MCF 10A (cell line): ENCODE results near the gene ESRRB. TPM values are rescaled to one million over a fixed set of nuclear protein-coding genes. Genes with fewer than 3 reads are reported as not detected.

Experiments
- BruUV-seq: library from RNA; stranded (reverse); fragments of 400-500 nt; replicated peaks from 2 replicates; lab custom pipeline; 2021; lab: Mats Ljungman, UMichigan
- CTCF ChIA-PET: fragments of 300-600 bp; sonication (Branson Sonifier 250); formaldehyde crosslinking; extraction: SDS; loops from one replicate; lab custom pipeline; 2021; ENCODE audit warnings: antibody characterized with exemption, inconsistent platforms; lab: Yijun Ruan, JAX
- POLR2A ChIA-PET: fragments of 300-600, 350-650 bp; sonication (Branson Sonifier 250); formaldehyde crosslinking; extraction: SDS; loops from one replicate; lab custom pipeline; 2020; ENCODE audit warnings: antibody characterized with exemption, inconsistent platforms; lab: Yijun Ruan, JAX
- DNase-seq: peaks from one replicate; pipeline ENCODE4 v3.0.0-alpha.2; 2018; ENCODE audit not compliant: unreplicated experiment
- H3K27ac Mint-ChIP-seq: one replicate; pipeline ENCODE4 v1.8.0; 2022; ENCODE audit warnings: mild to moderate bottlenecking, low read depth, mixed read lengths; ENCODE audit not compliant: unreplicated experiment
- H3K27me3 Mint-ChIP-seq: one replicate; pipeline ENCODE4 v1.8.0; 2022; ENCODE audit warnings: mixed read lengths; ENCODE audit not compliant: insufficient read depth, unreplicated experiment
- H3K36me3 Mint-ChIP-seq: one replicate; pipeline ENCODE4 v1.8.0; 2022; ENCODE audit warnings: mild to moderate bottlenecking, moderate library complexity, mixed read lengths; ENCODE audit not compliant: insufficient read depth, unreplicated experiment
- H3K4me1 Mint-ChIP-seq: one replicate; pipeline ENCODE4 v1.8.0; 2022; ENCODE audit warnings: mixed read lengths; ENCODE audit not compliant: insufficient read depth, unreplicated experiment
- H3K4me3 Mint-ChIP-seq: one replicate; pipeline ENCODE4 v1.8.0; 2022; ENCODE audit warnings: mild to moderate bottlenecking, moderate library complexity, mixed read lengths; ENCODE audit not compliant: unreplicated experiment
- H3K9me3 Mint-ChIP-seq: one replicate; pipeline ENCODE4 v1.8.0; 2022; ENCODE audit warnings: mixed read lengths; ENCODE audit not compliant: unreplicated experiment
- intact Hi-C: fragments of 100-400 bp; cut with micrococcal nuclease; formaldehyde crosslinking; loops from 2 replicates; pipeline ENCODE4 v1.14.1; 2022
- total RNA-seq: library from RNA; stranded (reverse); gene quantifications from 2 replicates; pipeline ENCODE4 v1.2.3, GENCODE V29; 2022
- TF ChIP-seq, protein P1 (sequence below): fragments of 200-600 bp; IDR thresholded peaks from one replicate; pipeline ENCODE4 v1.8.0; 2022; ENCODE audit warnings: antibody characterized with exemption, mild to moderate bottlenecking; ENCODE audit not compliant: unreplicated experiment

Gene ESRRB
- total RNA-seq, 1 experiment from 2014 or later, result 0.23 TPM

DNA sequence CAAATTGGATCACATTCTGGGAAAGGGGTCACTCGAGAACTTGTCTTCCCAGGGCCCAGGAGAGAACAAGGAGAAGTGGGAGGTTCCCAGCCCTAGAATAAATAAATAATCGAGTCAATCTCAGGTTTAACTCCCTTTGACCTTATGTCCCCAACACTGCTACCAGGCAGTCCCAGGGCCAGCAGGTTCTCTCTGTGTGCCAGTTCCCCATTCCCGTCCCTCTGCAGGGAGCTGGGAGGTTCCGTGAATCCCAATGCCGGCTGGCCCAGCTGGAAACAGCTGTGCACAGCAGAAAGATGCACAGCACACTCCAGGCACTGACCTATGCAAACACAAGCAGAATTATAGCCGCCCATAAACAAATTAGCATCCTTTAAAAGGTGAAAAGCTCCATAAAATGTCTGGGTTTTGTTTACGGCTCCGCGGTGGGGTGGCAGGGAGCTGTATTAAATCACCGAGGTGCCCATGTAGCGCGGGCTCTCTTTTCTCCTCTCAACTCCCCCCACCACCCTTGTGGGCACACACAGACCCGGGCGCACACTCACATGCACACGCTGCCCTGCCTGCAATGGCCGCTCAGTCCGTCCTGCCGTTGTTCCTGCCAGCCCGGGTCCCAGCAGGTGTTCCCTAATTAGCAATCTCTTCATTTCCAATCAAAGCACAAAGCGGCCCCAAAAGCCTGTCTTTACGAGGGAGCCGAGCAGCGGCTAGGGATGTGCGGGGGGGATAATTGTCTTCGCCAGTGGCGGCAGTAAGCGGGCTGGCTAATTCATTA is 46.6 kb upstream of the ESRRB start:
- H3K4me3 Mint-ChIP-seq, result no peak overlapping the region
- ChIA-PET CTCF (no interaction called here), POLR2A (no interaction called here)
- DNase-seq, result no peak
- TF ChIP-seq, protein P1, sequence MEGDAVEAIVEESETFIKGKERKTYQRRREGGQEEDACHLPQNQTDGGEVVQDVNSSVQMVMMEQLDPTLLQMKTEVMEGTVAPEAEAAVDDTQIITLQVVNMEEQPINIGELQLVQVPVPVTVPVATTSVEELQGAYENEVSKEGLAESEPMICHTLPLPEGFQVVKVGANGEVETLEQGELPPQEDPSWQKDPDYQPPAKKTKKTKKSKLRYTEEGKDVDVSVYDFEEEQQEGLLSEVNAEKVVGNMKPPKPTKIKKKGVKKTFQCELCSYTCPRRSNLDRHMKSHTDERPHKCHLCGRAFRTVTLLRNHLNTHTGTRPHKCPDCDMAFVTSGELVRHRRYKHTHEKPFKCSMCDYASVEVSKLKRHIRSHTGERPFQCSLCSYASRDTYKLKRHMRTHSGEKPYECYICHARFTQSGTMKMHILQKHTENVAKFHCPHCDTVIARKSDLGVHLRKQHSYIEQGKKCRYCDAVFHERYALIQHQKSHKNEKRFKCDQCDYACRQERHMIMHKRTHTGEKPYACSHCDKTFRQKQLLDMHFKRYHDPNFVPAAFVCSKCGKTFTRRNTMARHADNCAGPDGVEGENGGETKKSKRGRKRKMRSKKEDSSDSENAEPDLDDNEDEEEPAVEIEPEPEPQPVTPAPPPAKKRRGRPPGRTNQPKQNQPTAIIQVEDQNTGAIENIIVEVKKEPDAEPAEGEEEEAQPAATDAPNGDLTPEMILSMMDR, result no peak
- H3K27me3 Mint-ChIP-seq, result no peaks in the 10 kb centered on the region
- no peaks in the 10 kb centered on the region for H3K36me3 Mint-ChIP-seq
- H3K9me3 Mint-ChIP-seq, result no peaks in the 10 kb centered on the region
- no peaks in the 10 kb centered on the region for H3K4me1 Mint-ChIP-seq
- intact Hi-C loops, result no loop called here
- no peak overlapping the region for H3K27ac Mint-ChIP-seq
- BruUV-seq, result no TSS peak

GRCh38 chr14:76329951-76330350 is 46.0 kb upstream of the ESRRB start:
- intact Hi-C loops, result no loop called here

GRCh38 chr14:76330411-76331327 is 45.3 kb upstream of the ESRRB start:
- no peaks in the 10 kb centered on the region for H3K27me3 Mint-ChIP-seq
- no peaks in the 10 kb centered on the region for H3K4me1 Mint-ChIP-seq
- H3K9me3 Mint-ChIP-seq, result no peaks in the 10 kb centered on the region
- DNase-seq, result no peak
- no peak overlapping the region for H3K27ac Mint-ChIP-seq
- CTCF ChIA-PET, result interaction anchor here (0.6 kb wide), 1 partner anchor 92 kb away, joined by 3 read pairs; no protein-coding TSS in a partner anchor
- intact Hi-C loops, result no loop called here
- TF ChIP-seq, protein P1, result no peak
- no TSS peak for BruUV-seq
- no peak overlapping the region for H3K4me3 Mint-ChIP-seq
- POLR2A ChIA-PET, result no interaction called here
- no peaks in the 10 kb centered on the region for H3K36me3 Mint-ChIP-seq

More at GRCh38 chr14:76329951-76330350, 46.0 kb upstream of the ESRRB start:
- Mint-ChIP-seq H3K36me3 (no peaks in the 10 kb centered on the region), H3K4me1 (no peaks in the 10 kb centered on the region), H3K9me3 (no peaks in the 10 kb centered on the region), H3K27ac (no peak overlapping the region), H3K27me3 (no peaks in the 10 kb centered on the region), H3K4me3 (no peak overlapping the region)
- TF ChIP-seq, protein P1, result no peak
- CTCF ChIA-PET, result no interaction called here
- no TSS peak for BruUV-seq
- DNase-seq, result no peak
- POLR2A ChIA-PET, result no interaction called here
